22Rv1 (cell line): ENCODE results near the gene KIF20B.

Experiments
- CTCF ChIP-seq: fragments of 450-650 bp; IDR thresholded peaks from 2 replicates; pipeline ENCODE4 v1.5.1; 2017; ENCODE audit warnings: mild to moderate bottlenecking
- ZFX ChIP-seq: fragments of 450-650 bp; IDR thresholded peaks from 2 replicates; pipeline ENCODE4 v1.6.1; 2017; ENCODE audit warnings: antibody characterized with exemption, borderline replicate concordance

GRCh38 chr10:89695307-89695706, 6.1 kb upstream of the KIF20B start:
- TF ChIP-seq CTCF: no peak
- TF ChIP-seq ZFX: no peak
